ENCODE results near the gene ATP2B1.

GRCh38 chr12:89597210-89597609 is 111.4 kb downstream of the ATP2B1 start:
- TF ChIP-seq CTCF (conservative IDR thresholded peaks at IDR 0.05 in 1 of 2, IDR thresholded peaks at IDR 0.05 in 1 of 2; ENCODE audit: extremely low read depth in 1 of 2, insufficient read depth in 1 of 2, low read depth in 1 of 2, low read length in 2 of 2) (no peak), EZH2 (IDR thresholded peaks at IDR 0.05; ENCODE audit: borderline replicate concordance, low read length) (no peak)
